Peyer's patch (tissue), 4 donors: ENCODE results near the gene TASOR2. TPM values are rescaled to one million over a fixed set of nuclear protein-coding genes. Genes with fewer than 3 reads are reported as not detected.
A peak's percentile ranks its signal among the peaks of the same experiment; 100 is the strongest.

Source experiments
- DNase-seq, 3 donors: peaks; one replicate each; pipeline ENCODE4 v3.0.0-alpha.2; 2017 to 2019
- H3K27ac ChIP-seq, 4 donors: fragments of 200-600 bp; sonication (generic); one replicate each; pipeline ENCODE4 v1.5.1; 2016 to 2019
- H3K27me3 ChIP-seq, 2 donors: fragments of 200-600 bp; sonication (generic); one replicate each; pipeline ENCODE4 v1.5.1; 2019
- H3K36me3 ChIP-seq, 3 donors: fragments of 200-600 bp; sonication (generic); one replicate each; pipeline ENCODE4 v1.5.1; 2016 to 2019
- H3K4me1 ChIP-seq, 4 donors: fragments of 200-600 bp; sonication (generic); one replicate each; pipeline ENCODE4 v1.5.1; 2016 to 2019
- H3K4me3 ChIP-seq, 4 donors: fragments of 200-600 bp; sonication (generic); 1 replicate in 3 of 4; 2 replicates in 1 of 4; pipeline ENCODE4 v1.5.1; 2016 to 2019; ENCODE audit warnings: mild to moderate bottlenecking in 1 of 4
- H3K9me3 ChIP-seq, 4 donors: fragments of 200-600 bp; sonication (generic); one replicate each; pipeline ENCODE4 v1.5.1; 2016 to 2019; ENCODE audit warnings: mild to moderate bottlenecking in 1 of 4
- POLR2A ChIP-seq, 2 donors: fragments of 450-650 bp; IDR thresholded peaks; one replicate each; pipeline ENCODE4 v1.5.1; 2017; ENCODE audit warnings: antibody characterized with exemption in 2 of 2, mild to moderate bottlenecking in 2 of 2, moderate library complexity in 2 of 2
- total RNA-seq, 4 donors: library from RNA; depleted of rRNA; stranded (reverse); fragments of >200 nt; gene quantifications; one replicate each; pipeline ENCODE4 v1.1.0, GENCODE V29; 2016
- TF ChIP-seq, protein P1 (sequence below), 6 experiments: fragments of 450-650 bp in 4 of 6; fragments of 200-600 bp in 2 of 6; sonication (generic) in 1 of 6; IDR thresholded peaks; one replicate each; pipeline ENCODE4 v1.5.1; 2017 to 2019; ENCODE audit warnings: antibody characterized with exemption in 6 of 6, mild to moderate bottlenecking in 3 of 6, moderate library complexity in 1 of 6

Gene TASOR2
- total RNA-seq, 4 donors from 2014 or later, result 52.8 to 160 (median 80.7) TPM

- Histone ChIP-seq H3K27ac (no peak overlapping the region), H3K4me1 (peaks cover 4 to 48% (median 14%) of the 10 kb centered on the region in 4 donors), H3K9me3 (no peaks in the 10 kb centered on the region), H3K27me3 (no peaks in the 10 kb centered on the region), H3K36me3 (no peaks in the 10 kb centered on the region), H3K4me3 (no peak overlapping the region)
- no peak for DNase-seq
- TF ChIP-seq, protein P1, sequence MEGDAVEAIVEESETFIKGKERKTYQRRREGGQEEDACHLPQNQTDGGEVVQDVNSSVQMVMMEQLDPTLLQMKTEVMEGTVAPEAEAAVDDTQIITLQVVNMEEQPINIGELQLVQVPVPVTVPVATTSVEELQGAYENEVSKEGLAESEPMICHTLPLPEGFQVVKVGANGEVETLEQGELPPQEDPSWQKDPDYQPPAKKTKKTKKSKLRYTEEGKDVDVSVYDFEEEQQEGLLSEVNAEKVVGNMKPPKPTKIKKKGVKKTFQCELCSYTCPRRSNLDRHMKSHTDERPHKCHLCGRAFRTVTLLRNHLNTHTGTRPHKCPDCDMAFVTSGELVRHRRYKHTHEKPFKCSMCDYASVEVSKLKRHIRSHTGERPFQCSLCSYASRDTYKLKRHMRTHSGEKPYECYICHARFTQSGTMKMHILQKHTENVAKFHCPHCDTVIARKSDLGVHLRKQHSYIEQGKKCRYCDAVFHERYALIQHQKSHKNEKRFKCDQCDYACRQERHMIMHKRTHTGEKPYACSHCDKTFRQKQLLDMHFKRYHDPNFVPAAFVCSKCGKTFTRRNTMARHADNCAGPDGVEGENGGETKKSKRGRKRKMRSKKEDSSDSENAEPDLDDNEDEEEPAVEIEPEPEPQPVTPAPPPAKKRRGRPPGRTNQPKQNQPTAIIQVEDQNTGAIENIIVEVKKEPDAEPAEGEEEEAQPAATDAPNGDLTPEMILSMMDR (IDR thresholded peaks at IDR 0.05), result no peak
- no peak for TF ChIP-seq POLR2A (IDR thresholded peaks at IDR 0.05)
Measured at GRCh38 chr10:5662708-5663579, 21.7 kb upstream of the TASOR2 start.

DNA sequence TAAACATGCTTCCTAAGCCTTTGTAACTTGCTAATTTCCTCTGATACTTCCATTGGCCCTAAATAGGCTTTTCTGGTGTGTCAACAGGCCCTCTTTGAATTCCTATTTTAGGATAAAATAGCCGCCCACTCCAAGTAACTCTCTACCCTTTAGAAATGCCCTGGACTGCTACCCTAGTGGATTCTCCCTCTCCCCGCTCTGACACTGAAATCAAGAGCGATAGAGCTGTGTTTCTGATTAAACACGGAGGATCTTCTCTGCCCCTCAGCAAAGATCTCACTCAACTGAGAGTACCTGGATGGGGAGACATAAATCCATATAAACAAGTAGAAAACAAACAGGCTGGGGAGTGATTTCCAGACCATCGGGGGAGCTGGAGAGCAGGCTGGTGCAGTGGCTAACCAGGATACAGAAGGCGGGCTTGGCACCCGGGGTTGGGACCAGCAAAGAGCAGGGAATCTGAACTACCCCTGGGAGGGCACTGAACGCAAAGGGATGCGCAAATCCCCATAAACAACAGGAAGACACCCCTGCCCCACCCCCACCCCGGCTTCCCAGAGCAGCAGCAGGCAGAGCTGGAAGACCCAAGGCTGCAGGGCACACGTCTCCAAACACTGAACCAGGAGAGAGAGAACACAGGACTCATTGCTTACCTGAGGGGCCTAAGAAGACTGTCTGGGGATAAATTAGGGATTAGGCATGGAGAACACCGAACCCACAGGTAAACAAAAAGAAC, 20.8 kb upstream of the TASOR2 start:
- H3K36me3 ChIP-seq, result no peaks in the 10 kb centered on the region
- H3K27me3 ChIP-seq, result no peaks in the 10 kb centered on the region
- peak overlapping the region in 1 of 4 donors; percentile 81 for H3K4me3 ChIP-seq
- H3K27ac ChIP-seq, result no peak overlapping the region
- DNase-seq, result no peak
- H3K9me3 ChIP-seq, result no peaks in the 10 kb centered on the region
- TF ChIP-seq POLR2A (IDR thresholded peaks at IDR 0.05), result no peak
- TF ChIP-seq, protein P1 (IDR thresholded peaks at IDR 0.05), result no peak
- peaks cover 4 to 45% (median 14%) of the 10 kb centered on the region in 4 donors for H3K4me1 ChIP-seq

DNA sequence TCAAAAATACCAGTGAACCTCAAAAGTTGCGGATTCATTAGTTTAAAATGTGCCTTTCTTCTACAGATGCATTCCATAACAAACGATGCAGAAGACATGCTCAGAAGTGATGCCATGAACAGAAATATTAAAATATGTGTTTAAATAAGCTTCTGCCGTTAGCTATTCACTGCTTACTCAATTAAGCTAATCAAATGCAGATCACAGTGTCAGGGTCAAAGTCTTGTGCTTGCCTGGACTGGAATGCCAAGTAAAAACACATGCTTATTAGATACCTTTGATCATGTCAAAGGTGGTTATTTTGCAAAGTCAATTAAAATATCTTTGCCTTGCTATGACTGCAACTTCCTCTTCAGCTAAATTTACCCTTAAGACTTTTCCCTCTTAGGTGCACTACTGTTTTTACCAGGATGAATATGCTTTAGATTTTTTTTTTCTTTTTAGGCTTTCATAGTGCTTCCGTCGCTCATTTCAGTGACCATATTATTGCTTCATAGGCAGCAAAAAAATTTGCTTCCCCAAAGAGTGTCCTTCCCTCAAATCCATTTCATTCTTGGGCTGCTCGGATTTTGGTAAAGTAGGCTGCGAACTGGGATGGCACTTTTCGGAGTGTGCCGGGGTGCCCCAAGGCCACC, 19.1 kb upstream of the TASOR2 start:
- no peak for TF ChIP-seq POLR2A (IDR thresholded peaks at IDR 0.05)
- TF ChIP-seq, protein P1 (IDR thresholded peaks at IDR 0.05), result no peak
- peak in 1 of 3 donors; percentile 71 for DNase-seq
- Histone ChIP-seq H3K27ac (peak overlapping the region; percentile 72 to 95 (median 88)), H3K9me3 (no peaks in the 10 kb centered on the region), H3K27me3 (no peaks in the 10 kb centered on the region), H3K36me3 (no peaks in the 10 kb centered on the region), H3K4me1 (peaks cover 0 to 29% (median 5%) of the 10 kb centered on the region in 4 donors), H3K4me3 (peak overlapping the region; percentile 81 to 97 (median 90))

GRCh38 chr10:5666008-5666840, 18.4 kb upstream of the TASOR2 start, which contains the start of gene ASB13:
TSS of gene ASB13 (minus strand) at chr10:5666595. CDS start at chr10:5666551, 44 bp downstream.
- H3K4me3 ChIP-seq, result peak within 1 kb of the TSS; percentile 81 to 97 (median 90)
- H3K4me1 ChIP-seq, result peaks cover 0 to 22% (median 4%) of the 10 kb centered on the region in 4 donors
- H3K27me3 ChIP-seq, result no peaks in the 10 kb centered on the region
- H3K36me3 ChIP-seq, result no peaks in the 10 kb centered on the region
- peak in 1 of 2 donors; percentile 82 for TF ChIP-seq POLR2A (IDR thresholded peaks at IDR 0.05)
- TF ChIP-seq, protein P1 (IDR thresholded peaks at IDR 0.05), result peak in 2 of 6 experiments; percentile 6 to 31
- DNase-seq, result peak; percentile 46 to 87 (median 83)
- no peaks in the 10 kb centered on the region for H3K9me3 ChIP-seq
- H3K27ac ChIP-seq, result peak within 1 kb of the TSS; percentile 72 to 95 (median 88)
